HepG2 (cell line): Measurements from ENCODE around the gene VIT. TPM values are rescaled to one million over a fixed set of nuclear protein-coding genes. Genes with fewer than 3 reads are reported as not detected.

Experiments
- ATAC-seq: fragments of 200-7000 bp; cut with Tn5 transposase; 3 replicates; pipeline ENCODE4 v1.9.1; 2020; ENCODE audit warnings: mild to moderate bottlenecking, moderate library complexity
- BruUV-seq: library from RNA; stranded (reverse); fragments of 400-500 nt; replicated peaks from 2 replicates; lab custom pipeline; 2021; lab: Mats Ljungman, UMichigan
- CTCF ChIA-PET: fragments of 300-600 bp; formaldehyde crosslinking; extraction: SDS; loops from one replicate; lab custom pipeline; 2021; ENCODE audit warnings: low total read pairs, inconsistent platforms, low intra/inter-chr PET ratio; lab: Yijun Ruan, JAX
- POLR2A ChIA-PET: fragments of 350-600 bp; sonication (Branson Sonifier 250); formaldehyde crosslinking; loops from one replicate; lab custom pipeline; 2020; ENCODE audit warnings: antibody characterized with exemption, inconsistent platforms; lab: Yijun Ruan, JAX
- DNase-seq: peaks from one replicate; pipeline ENCODE4 v3.0.0-alpha.2; 2015; ENCODE audit warnings: low spot score
- FAIRE-seq: peaks from 3 replicates; lab custom pipeline; 2011; peaks lifted over from hg19 to GRCh38; lab: Jason Lieb, UNC
- H2AFZ ChIP-seq: one replicate; pipeline ENCODE4 v1.6.1; 2011; ENCODE audit warnings: low read length, inconsistent platforms
- H3K27ac ChIP-seq: fragments of 300-600 bp; 3 replicates; pipeline ENCODE4 v1.8.0; 2011; ENCODE audit warnings: mixed run types, mild to moderate bottlenecking, mixed read lengths, low read length, inconsistent platforms; ENCODE audit not compliant: insufficient read depth; ENCODE audit errors: extremely low read length
- H3K27me3 ChIP-seq, 2 experiments: fragments of 200-600 bp in 1 of 2; 2 replicates in 1 of 2; 3 replicates in 1 of 2; pipeline versions ENCODE4 v1.6.0 to v1.8.0; 2011; ENCODE audit warnings: low read length in 2 of 2, mild to moderate bottlenecking in 2 of 2, moderate library complexity in 2 of 2, inconsistent platforms in 1 of 2; ENCODE audit not compliant: insufficient read depth in 2 of 2, control insufficient read depth in 1 of 2
- H3K36me3 ChIP-seq, 2 experiments: fragments of 200-600 bp in 1 of 2; replicated peaks in 1 of 2; 2 replicates in 1 of 2; 3 replicates in 1 of 2; pipeline versions ENCODE4 v1.5.1 to v1.8.0; 2011; ENCODE audit warnings: low read length in 2 of 2, inconsistent platforms in 1 of 2; ENCODE audit not compliant: insufficient read depth in 2 of 2, control insufficient read depth in 1 of 2
- H3K4me1 ChIP-seq: 2 replicates; pipeline ENCODE4 v1.5.1; 2012; ENCODE audit warnings: low read length, inconsistent platforms; ENCODE audit not compliant: insufficient read depth
- H3K4me2 ChIP-seq: 2 replicates; pipeline ENCODE4 v1.6.0; 2011; ENCODE audit warnings: low read depth, low read length, inconsistent platforms
- H3K4me3 ChIP-seq, 3 experiments: fragments of 200-600 bp in 1 of 3; sonication (generic), shearing (Covaris generic) in 1 of 3; replicated peaks in 1 of 3; 2 replicates each; pipeline ENCODE4 v1.5.1; 2011 to 2016; ENCODE audit warnings: low read length in 3 of 3, inconsistent platforms in 2 of 3, low read depth in 2 of 3, mild to moderate bottlenecking in 2 of 3, control low read depth in 1 of 3, mixed read lengths in 1 of 3; ENCODE audit not compliant: insufficient read depth in 1 of 3
- H3K79me2 ChIP-seq: one replicate; pipeline ENCODE4 v1.6.1; 2011; ENCODE audit warnings: low read length, inconsistent platforms; ENCODE audit not compliant: insufficient read depth
- H3K9ac ChIP-seq: 2 replicates; pipeline ENCODE4 v1.6.0; 2011; ENCODE audit warnings: mild to moderate bottlenecking, low read depth, low read length, inconsistent platforms; ENCODE audit not compliant: insufficient read depth
- H3K9me3 ChIP-seq: 2 replicates; pipeline ENCODE4 v1.5.1; 2012; ENCODE audit warnings: mild to moderate bottlenecking, low read length
- H4K20me1 ChIP-seq: 2 replicates; pipeline ENCODE4 v1.6.0; 2011; ENCODE audit warnings: inconsistent platforms, mild to moderate bottlenecking, low read length, moderate library complexity; ENCODE audit not compliant: insufficient read depth
- ATF4 ChIP-seq, 2 experiments: fragments of 450-650 bp in 1 of 2; sonication (generic) in 1 of 2; formaldehyde crosslinking; IDR thresholded peaks; 2 replicates each; pipeline versions ENCODE4 v1.5.0 to v1.8.0; 2020 to 2022; ENCODE audit warnings: mild to moderate bottlenecking in 1 of 2, missing genetic modification reagents in 1 of 2
- ATRX ChIP-seq: sonication (generic); formaldehyde crosslinking; IDR thresholded peaks from 2 replicates; pipeline ENCODE4 v1.4.0; 2020; ENCODE audit warnings: missing genetic modification reagents, borderline replicate concordance
- DDIT3 ChIP-seq: sonication (generic); formaldehyde crosslinking; IDR thresholded peaks from 2 replicates; pipeline ENCODE4 v1.4.0; 2020; ENCODE audit warnings: mild to moderate bottlenecking, missing genetic modification reagents
- MBD4 ChIP-seq: IDR thresholded peaks from 2 replicates; pipeline ENCODE4 v1.6.1; 2012; ENCODE audit warnings: low read length, inconsistent platforms, borderline replicate concordance
- NFKB2 ChIP-seq: sonication (generic); formaldehyde crosslinking; IDR thresholded peaks from 2 replicates; pipeline ENCODE4 v1.4.0; 2020; ENCODE audit warnings: missing genetic modification reagents, borderline replicate concordance
- NR0B2 ChIP-seq: sonication (generic); formaldehyde crosslinking; IDR thresholded peaks from 2 replicates; pipeline ENCODE4 v1.4.0; 2020; ENCODE audit warnings: mild to moderate bottlenecking, missing genetic modification reagents
- SNAI1 ChIP-seq: sonication (generic); formaldehyde crosslinking; IDR thresholded peaks from 2 replicates; pipeline ENCODE4 v1.5.0; 2020; ENCODE audit warnings: mild to moderate bottlenecking, missing genetic modification reagents, borderline replicate concordance
- TOPORS ChIP-seq: sonication (generic); formaldehyde crosslinking; IDR thresholded peaks from 2 replicates; pipeline ENCODE4 v1.8.0; 2023; ENCODE audit warnings: mild to moderate bottlenecking, missing genetic modification reagents
- ZNF331 ChIP-seq: sonication (generic); formaldehyde crosslinking; IDR thresholded peaks from 2 replicates; pipeline ENCODE4 v1.4.0; 2020; ENCODE audit warnings: missing genetic modification reagents
- ZNF460 ChIP-seq: sonication (generic); formaldehyde crosslinking; IDR thresholded peaks from 2 replicates; pipeline ENCODE4 v1.5.1; 2020; ENCODE audit warnings: missing genetic modification reagents, mild to moderate bottlenecking, borderline replicate concordance
- ZSCAN31 ChIP-seq: sonication (generic); formaldehyde crosslinking; IDR thresholded peaks from 2 replicates; pipeline ENCODE4 v1.5.0; 2020; ENCODE audit warnings: low read depth, mild to moderate bottlenecking, missing genetic modification reagents
- ZZZ3 ChIP-seq: sonication (generic); formaldehyde crosslinking; IDR thresholded peaks from 2 replicates; pipeline ENCODE4 v1.4.0; 2020; ENCODE audit warnings: missing genetic modification reagents, mild to moderate bottlenecking, borderline replicate concordance
- WGBS: methylation state at CpG from one replicate; pipeline ENCODE4 v1.1.6; 2017; ENCODE audit warnings: low lambda C conversion rate; 5-methylcytosine and 5-hydroxymethylcytosine counted together
- in situ Hi-C: cut with HindIII; loops from 2 replicates; pipeline ENCODE4 v1.10.0; 2017; ENCODE audit warnings: low pct_unique_long_range_greater_than_20kb; ENCODE audit not compliant: extremely low pct_ligation_motif_present
- intact Hi-C: fragments of 100-400 bp; cut with micrococcal nuclease; formaldehyde crosslinking; loops from one replicate; pipeline ENCODE4 v1.10.0; 2022; ENCODE audit not compliant: unreplicated experiment
- polyA plus RNA-seq, 8 experiments: library from polyadenylated mRNA; depleted of rRNA in 3 of 8; stranded (reverse) in 7 of 8; unstranded in 1 of 8; fragments of >200 nt; fragmentation: Illumina TruSeq in 4 of 8; extraction: Trizol in 4 of 8; gene quantifications; 2 replicates each; pipeline versions ENCODE4 v1.2.1 to v1.2.3, GENCODE V29; 2011 to 2016; ENCODE audit warnings: low read depth in 4 of 8, missing spikeins in 1 of 8, mixed read lengths in 1 of 8; ENCODE audit not compliant: insufficient read depth in 1 of 8
- total RNA-seq, 5 experiments: library from RNA; depleted of rRNA; stranded (reverse); fragments of >200 nt; fragmentation: Illumina TruSeq; extraction: Trizol; gene quantifications; 2 replicates each; pipeline ENCODE4 v1.2.3, GENCODE V29; 2016; ENCODE audit warnings: low read depth in 1 of 5
- TF ChIP-seq, protein P1 (sequence below): sonication (generic); formaldehyde crosslinking; IDR thresholded peaks from 2 replicates; pipeline ENCODE4 v1.9.0; 2021; ENCODE audit warnings: mild to moderate bottlenecking, missing genetic modification reagents
- TF ChIP-seq, protein P2 (sequence below): sonication (generic); formaldehyde crosslinking; IDR thresholded peaks from 2 replicates; pipeline ENCODE4 v1.8.0; 2022; ENCODE audit warnings: mild to moderate bottlenecking, missing genetic modification reagents, moderate library complexity

VIT gene
- total and polyA plus RNA-seq, 2 of the 13 experiments (the other 11 are each of a cell fraction or from before 2014, with no cell fraction given): not detected

DNA sequence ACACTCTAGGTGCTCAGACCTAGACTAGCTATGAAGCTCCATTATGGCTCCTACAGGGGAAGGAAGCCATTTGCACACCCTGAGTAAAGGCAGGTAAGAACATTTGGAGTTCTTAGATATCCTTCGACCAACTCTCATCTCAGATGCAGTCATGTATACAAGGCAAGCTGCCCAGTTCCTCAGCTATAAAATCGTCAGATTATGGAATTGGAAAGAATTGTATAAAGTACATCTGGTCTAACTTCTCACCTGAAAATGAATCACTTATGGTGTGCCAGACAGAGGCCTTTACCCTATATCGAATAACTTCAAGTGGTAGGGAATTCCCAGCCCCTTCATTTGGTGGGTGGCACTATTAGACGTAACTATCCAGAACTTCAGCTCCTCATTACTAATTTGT is 79.3 kb downstream of the VIT start (continued):
- TF ChIP-seq, protein P1, sequence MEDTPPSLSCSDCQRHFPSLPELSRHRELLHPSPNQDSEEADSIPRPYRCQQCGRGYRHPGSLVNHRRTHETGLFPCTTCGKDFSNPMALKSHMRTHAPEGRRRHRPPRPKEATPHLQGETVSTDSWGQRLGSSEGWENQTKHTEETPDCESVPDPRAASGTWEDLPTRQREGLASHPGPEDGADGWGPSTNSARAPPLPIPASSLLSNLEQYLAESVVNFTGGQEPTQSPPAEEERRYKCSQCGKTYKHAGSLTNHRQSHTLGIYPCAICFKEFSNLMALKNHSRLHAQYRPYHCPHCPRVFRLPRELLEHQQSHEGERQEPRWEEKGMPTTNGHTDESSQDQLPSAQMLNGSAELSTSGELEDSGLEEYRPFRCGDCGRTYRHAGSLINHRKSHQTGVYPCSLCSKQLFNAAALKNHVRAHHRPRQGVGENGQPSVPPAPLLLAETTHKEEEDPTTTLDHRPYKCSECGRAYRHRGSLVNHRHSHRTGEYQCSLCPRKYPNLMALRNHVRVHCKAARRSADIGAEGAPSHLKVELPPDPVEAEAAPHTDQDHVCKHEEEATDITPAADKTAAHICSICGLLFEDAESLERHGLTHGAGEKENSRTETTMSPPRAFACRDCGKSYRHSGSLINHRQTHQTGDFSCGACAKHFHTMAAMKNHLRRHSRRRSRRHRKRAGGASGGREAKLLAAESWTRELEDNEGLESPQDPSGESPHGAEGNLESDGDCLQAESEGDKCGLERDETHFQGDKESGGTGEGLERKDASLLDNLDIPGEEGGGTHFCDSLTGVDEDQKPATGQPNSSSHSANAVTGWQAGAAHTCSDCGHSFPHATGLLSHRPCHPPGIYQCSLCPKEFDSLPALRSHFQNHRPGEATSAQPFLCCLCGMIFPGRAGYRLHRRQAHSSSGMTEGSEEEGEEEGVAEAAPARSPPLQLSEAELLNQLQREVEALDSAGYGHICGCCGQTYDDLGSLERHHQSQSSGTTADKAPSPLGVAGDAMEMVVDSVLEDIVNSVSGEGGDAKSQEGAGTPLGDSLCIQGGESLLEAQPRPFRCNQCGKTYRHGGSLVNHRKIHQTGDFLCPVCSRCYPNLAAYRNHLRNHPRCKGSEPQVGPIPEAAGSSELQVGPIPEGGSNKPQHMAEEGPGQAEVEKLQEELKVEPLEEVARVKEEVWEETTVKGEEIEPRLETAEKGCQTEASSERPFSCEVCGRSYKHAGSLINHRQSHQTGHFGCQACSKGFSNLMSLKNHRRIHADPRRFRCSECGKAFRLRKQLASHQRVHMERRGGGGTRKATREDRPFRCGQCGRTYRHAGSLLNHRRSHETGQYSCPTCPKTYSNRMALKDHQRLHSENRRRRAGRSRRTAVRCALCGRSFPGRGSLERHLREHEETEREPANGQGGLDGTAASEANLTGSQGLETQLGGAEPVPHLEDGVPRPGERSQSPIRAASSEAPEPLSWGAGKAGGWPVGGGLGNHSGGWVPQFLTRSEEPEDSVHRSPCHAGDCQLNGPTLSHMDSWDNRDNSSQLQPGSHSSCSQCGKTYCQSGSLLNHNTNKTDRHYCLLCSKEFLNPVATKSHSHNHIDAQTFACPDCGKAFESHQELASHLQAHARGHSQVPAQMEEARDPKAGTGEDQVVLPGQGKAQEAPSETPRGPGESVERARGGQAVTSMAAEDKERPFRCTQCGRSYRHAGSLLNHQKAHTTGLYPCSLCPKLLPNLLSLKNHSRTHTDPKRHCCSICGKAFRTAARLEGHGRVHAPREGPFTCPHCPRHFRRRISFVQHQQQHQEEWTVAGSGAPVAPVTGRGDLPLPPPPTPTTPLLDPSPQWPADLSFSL (CRISPR knock-in tag): no peak
- TF ChIP-seq SNAI1 (CRISPR knock-in tag): no peak
- no peak for TF ChIP-seq ATF4 (CRISPR knock-in tag; IDR thresholded peaks at IDR 0.05)

DNA sequence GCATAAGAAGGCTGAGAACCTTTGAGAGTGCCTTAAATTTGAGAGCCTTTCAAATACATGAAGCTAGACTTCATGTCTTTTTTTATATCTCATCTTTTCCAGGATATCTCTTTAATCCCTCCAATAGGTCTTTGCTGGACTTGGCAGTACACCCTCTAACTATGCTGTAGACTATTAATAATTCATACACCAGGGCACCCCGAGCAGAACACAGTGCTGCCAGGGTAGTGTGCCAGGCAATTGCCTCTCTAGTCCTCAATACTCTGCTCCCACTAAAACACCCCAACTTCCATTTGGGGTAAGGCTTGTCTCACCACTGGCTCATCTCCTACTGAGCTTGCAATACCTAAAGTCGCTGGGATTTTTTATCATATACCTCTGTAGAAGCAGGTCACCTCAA is 80.8 kb downstream of the VIT start:
- Histone ChIP-seq H3K36me3 (no peaks in the 10 kb centered on the region), H3K79me2 (no peaks in the 10 kb centered on the region), H2AFZ (no peak overlapping the region), H3K4me3 (no peak overlapping the region), H3K9me3 (no peaks in the 10 kb centered on the region), H3K27ac (no peak overlapping the region), H3K9ac (no peak overlapping the region), H3K4me1 (no peaks in the 10 kb centered on the region), H3K27me3 (peaks cover 5 to 23% of the 10 kb centered on the region in 2 experiments; a peak in 4 of 5 replicates), H3K4me2 (no peak overlapping the region), H4K20me1 (no peaks in the 10 kb centered on the region)
- in situ Hi-C loops (loop anchor here (25.0 kb wide), 1 partner anchor 1110 kb away; no protein-coding TSS in a partner anchor), intact Hi-C loops (no loop called here)
- no TSS peak for BruUV-seq
- DNase-seq: no peak
- WGBS: 0% methylated on average over 2 of the region's 2 CpGs
- ChIA-PET POLR2A (no interaction called here), CTCF (no interaction called here)
- FAIRE-seq: no peak
- ATAC-seq: no peak
- no peak for TF ChIP-seq NFKB2 (CRISPR knock-in tag)
- no peak for TF ChIP-seq MBD4
- no peak for TF ChIP-seq NR0B2 (CRISPR knock-in tag)
- no peak for TF ChIP-seq ZNF460 (CRISPR knock-in tag)
- TF ChIP-seq ZZZ3 (CRISPR knock-in tag): no peak
- TF ChIP-seq ZNF331 (CRISPR knock-in tag): no peak
- no peak for TF ChIP-seq DDIT3
- no peak for TF ChIP-seq TOPORS (CRISPR knock-in tag)
- TF ChIP-seq, protein P2, sequence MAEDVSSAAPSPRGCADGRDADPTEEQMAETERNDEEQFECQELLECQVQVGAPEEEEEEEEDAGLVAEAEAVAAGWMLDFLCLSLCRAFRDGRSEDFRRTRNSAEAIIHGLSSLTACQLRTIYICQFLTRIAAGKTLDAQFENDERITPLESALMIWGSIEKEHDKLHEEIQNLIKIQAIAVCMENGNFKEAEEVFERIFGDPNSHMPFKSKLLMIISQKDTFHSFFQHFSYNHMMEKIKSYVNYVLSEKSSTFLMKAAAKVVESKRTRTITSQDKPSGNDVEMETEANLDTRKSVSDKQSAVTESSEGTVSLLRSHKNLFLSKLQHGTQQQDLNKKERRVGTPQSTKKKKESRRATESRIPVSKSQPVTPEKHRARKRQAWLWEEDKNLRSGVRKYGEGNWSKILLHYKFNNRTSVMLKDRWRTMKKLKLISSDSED (CRISPR knock-in tag): no peak
- no peak for TF ChIP-seq ATRX
- no peak for TF ChIP-seq ZSCAN31 (CRISPR knock-in tag)
